ENCODE measurements around the gene TGM2.

DNA sequence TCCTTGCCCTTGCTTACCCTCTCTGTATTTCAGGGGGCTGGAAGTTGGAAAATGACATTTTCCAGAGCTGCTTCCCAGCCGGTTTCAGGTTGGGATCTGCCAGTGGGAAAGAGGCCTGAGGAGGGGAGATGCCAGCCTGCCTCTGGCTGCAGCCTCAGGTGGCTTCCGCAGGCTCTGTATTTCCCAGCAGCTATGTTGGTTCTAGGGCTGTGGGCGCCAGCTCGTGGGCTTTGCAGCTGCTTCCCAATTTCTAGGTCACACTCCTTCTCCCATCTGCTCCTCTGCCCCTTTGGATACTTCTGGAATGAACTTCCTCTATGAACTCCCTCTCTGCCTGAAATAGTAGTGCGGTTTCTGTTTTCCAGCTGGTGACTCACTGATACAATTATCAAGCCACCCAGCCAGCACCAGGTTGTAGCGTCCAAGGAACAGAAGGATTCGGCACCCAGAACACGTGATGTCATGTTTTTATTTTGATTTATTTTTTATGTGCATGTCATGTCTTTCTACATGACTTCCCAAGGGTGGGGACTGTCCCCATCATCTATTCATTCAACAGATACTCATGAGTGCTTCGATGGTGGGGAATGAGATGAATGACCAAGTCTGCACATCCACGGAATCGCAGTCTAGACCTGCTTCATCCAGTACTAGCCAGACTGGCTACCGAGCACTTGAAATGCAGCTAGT is 38.0 kb downstream of the TGM2 start:
- TF ChIP-seq POLR2A (IDR thresholded peaks at IDR 0.05), result no peak
- TF ChIP-seq, protein P1, sequence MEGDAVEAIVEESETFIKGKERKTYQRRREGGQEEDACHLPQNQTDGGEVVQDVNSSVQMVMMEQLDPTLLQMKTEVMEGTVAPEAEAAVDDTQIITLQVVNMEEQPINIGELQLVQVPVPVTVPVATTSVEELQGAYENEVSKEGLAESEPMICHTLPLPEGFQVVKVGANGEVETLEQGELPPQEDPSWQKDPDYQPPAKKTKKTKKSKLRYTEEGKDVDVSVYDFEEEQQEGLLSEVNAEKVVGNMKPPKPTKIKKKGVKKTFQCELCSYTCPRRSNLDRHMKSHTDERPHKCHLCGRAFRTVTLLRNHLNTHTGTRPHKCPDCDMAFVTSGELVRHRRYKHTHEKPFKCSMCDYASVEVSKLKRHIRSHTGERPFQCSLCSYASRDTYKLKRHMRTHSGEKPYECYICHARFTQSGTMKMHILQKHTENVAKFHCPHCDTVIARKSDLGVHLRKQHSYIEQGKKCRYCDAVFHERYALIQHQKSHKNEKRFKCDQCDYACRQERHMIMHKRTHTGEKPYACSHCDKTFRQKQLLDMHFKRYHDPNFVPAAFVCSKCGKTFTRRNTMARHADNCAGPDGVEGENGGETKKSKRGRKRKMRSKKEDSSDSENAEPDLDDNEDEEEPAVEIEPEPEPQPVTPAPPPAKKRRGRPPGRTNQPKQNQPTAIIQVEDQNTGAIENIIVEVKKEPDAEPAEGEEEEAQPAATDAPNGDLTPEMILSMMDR (IDR thresholded peaks at IDR 0.05), result peak in 1 of 6 experiments; percentile 7
